K562 (cell line): ENCODE measurements around the gene METTL24. TPM values are rescaled to one million over a fixed set of nuclear protein-coding genes. Genes with fewer than 3 reads are reported as not detected.

Source experiments
- ATAC-seq: fragments of 200-7000 bp; cut with Tn5 transposase; 3 replicates; pipeline ENCODE4 v1.9.1; 2020; ENCODE audit warnings: moderate library complexity
- BruUV-seq: library from RNA; stranded (reverse); fragments of 400-500 nt; replicated peaks from 2 replicates; lab custom pipeline; 2021; lab: Mats Ljungman, UMichigan
- CTCF ChIA-PET: fragments of 300-600 bp; formaldehyde crosslinking; extraction: SDS; loops from one replicate; lab custom pipeline; 2021; ENCODE audit warnings: low intra/inter-chr PET ratio; lab: Yijun Ruan, JAX
- POLR2A ChIA-PET: fragments of 300-600, 350-650 bp; sonication (Branson Sonifier 250); formaldehyde crosslinking; extraction: SDS; loops from one replicate; lab custom pipeline; 2021; ENCODE audit warnings: antibody characterized with exemption, inconsistent platforms; lab: Yijun Ruan, JAX
- DNase-seq, 4 experiments: peaks; one replicate each; pipeline versions ENCODE4 v3.0.0 to v3.0.0-alpha.2; 2011 to 2018; ENCODE audit warnings: low spot score in 3 of 4, mixed read lengths in 3 of 4; ENCODE audit errors: extremely low read depth in 1 of 4
- FAIRE-seq: peaks from 2 replicates; lab custom pipeline; 2011; peaks lifted over from hg19 to GRCh38; lab: Jason Lieb, UNC
- H2AFZ ChIP-seq: 2 replicates; pipeline ENCODE4 v1.6.0; 2011; ENCODE audit warnings: low read depth, low read length, control low read depth, inconsistent platforms
- H3K27ac ChIP-seq: fragments of 200-600 bp; 3 replicates; pipeline ENCODE4 v1.8.0; 2011; ENCODE audit warnings: low read depth, mild to moderate bottlenecking, control low read depth, inconsistent platforms, low read length, moderate library complexity, mixed read lengths; ENCODE audit errors: extremely low read depth
- H3K27me3 ChIP-seq, 2 experiments: fragments of 300-600 bp in 1 of 2; 2 replicates in 1 of 2; 3 replicates in 1 of 2; pipeline versions ENCODE4 v1.6.0 to v1.8.0; 2011; ENCODE audit warnings: inconsistent platforms in 2 of 2, low read length in 2 of 2, mild to moderate bottlenecking in 1 of 2, mixed read lengths in 1 of 2, moderate library complexity in 1 of 2; ENCODE audit not compliant: control insufficient read depth in 2 of 2, insufficient read depth in 2 of 2
- H3K36me3 ChIP-seq: fragments of 300-600 bp; 3 replicates; pipeline ENCODE4 v1.8.0; 2011; ENCODE audit warnings: mild to moderate bottlenecking, low read length, inconsistent platforms; ENCODE audit not compliant: control insufficient read depth, insufficient read depth
- H3K4me1 ChIP-seq, 2 experiments: fragments of 200-600 bp in 1 of 2; replicated peaks in 1 of 2; 2 replicates in 1 of 2; 3 replicates in 1 of 2; pipeline versions ENCODE4 v1.5.1 to v1.8.0; 2011; ENCODE audit warnings: inconsistent platforms in 2 of 2, low read length in 2 of 2, mild to moderate bottlenecking in 1 of 2, mixed read lengths in 1 of 2, moderate library complexity in 1 of 2; ENCODE audit not compliant: control insufficient read depth in 2 of 2, insufficient read depth in 2 of 2
- H3K4me2 ChIP-seq: 2 replicates; pipeline ENCODE4 v1.6.1; 2011; ENCODE audit warnings: low read length, control low read depth, inconsistent platforms, mixed read lengths; ENCODE audit not compliant: insufficient read depth
- H3K4me3 ChIP-seq: fragments of 200-600 bp; sonication (generic), shearing (Covaris generic); 2 replicates; pipeline ENCODE4 v1.5.1; 2016; ENCODE audit warnings: control low read depth, inconsistent platforms
- H3K79me2 ChIP-seq: fragments of 200-600 bp; 3 replicates; pipeline ENCODE4 v1.8.0; 2011; ENCODE audit warnings: low read length, inconsistent platforms; ENCODE audit not compliant: control insufficient read depth, insufficient read depth
- H3K9ac ChIP-seq, 2 experiments: 2 replicates each; pipeline versions ENCODE4 v1.6.0 to v1.6.1; 2011; ENCODE audit warnings: low read depth in 2 of 2, low read length in 2 of 2, control low read depth in 1 of 2, inconsistent platforms in 1 of 2, mild to moderate bottlenecking in 1 of 2, mixed read lengths in 1 of 2; ENCODE audit not compliant: insufficient read depth in 1 of 2
- H3K9me1 ChIP-seq: one replicate; pipeline ENCODE4 v1.6.0; 2011; ENCODE audit warnings: inconsistent platforms, mild to moderate bottlenecking, low read length, moderate library complexity; ENCODE audit not compliant: control insufficient read depth, insufficient read depth
- H3K9me3 ChIP-seq: replicated peaks from 2 replicates; pipeline ENCODE4 v1.5.1; 2011; ENCODE audit warnings: low read depth, low read length, inconsistent platforms; ENCODE audit not compliant: control insufficient read depth, insufficient read depth
- H4K20me1 ChIP-seq: replicated peaks from 2 replicates; pipeline ENCODE4 v1.6.1; 2011; ENCODE audit warnings: low read length, inconsistent platforms, mixed read lengths; ENCODE audit not compliant: control insufficient read depth, insufficient read depth
- CBX5 ChIP-seq: IDR thresholded peaks from 2 replicates; pipeline ENCODE4 v1.6.1; 2014; ENCODE audit warnings: low read depth, borderline replicate concordance
- DACH1 ChIP-seq: fragments of 450-650 bp; IDR thresholded peaks from 2 replicates; pipeline ENCODE4 v1.6.1; 2018; ENCODE audit not compliant: partially characterized antibody
- MEF2D ChIP-seq: conservative IDR thresholded peaks from 2 replicates; pipeline ENCODE4 v1.6.1; 2016; ENCODE audit warnings: low read depth, missing genetic modification characterization, missing compliant biosample characterization
- MXI1 ChIP-seq: IDR thresholded peaks from 2 replicates; pipeline ENCODE4 v1.6.1; 2011; ENCODE audit warnings: low read depth, mild to moderate bottlenecking, improper control_type of control experiment, low read length
- NCOR1 ChIP-seq: fragments of 450-650 bp; IDR thresholded peaks from 2 replicates; pipeline ENCODE4 v1.6.1; 2016; ENCODE audit warnings: mild to moderate bottlenecking, moderate library complexity
- POLR2AphosphoS2 ChIP-seq: IDR thresholded peaks from 2 replicates; pipeline ENCODE4 v1.6.1; 2012; ENCODE audit warnings: low read length, improper control_type of control experiment
- TEAD4 ChIP-seq, 2 experiments: sonication (generic) in 1 of 2; formaldehyde crosslinking in 1 of 2; IDR thresholded peaks; 2 replicates each; pipeline versions ENCODE4 v1.6.1 to v1.8.0; 2012 to 2022; ENCODE audit warnings: borderline replicate concordance in 1 of 2, inconsistent platforms in 1 of 2, low read length in 1 of 2, mild to moderate bottlenecking in 1 of 2, missing genetic modification reagents in 1 of 2
- XRCC3 ChIP-seq: fragments of 450-650 bp; IDR thresholded peaks from 2 replicates; pipeline ENCODE4 v1.6.1; 2017; ENCODE audit warnings: mild to moderate bottlenecking, moderate library complexity
- ZNF696 ChIP-seq: fragments of 250-450 bp; sonication (Bioruptor Pico); conservative IDR thresholded peaks from 2 replicates; pipeline ENCODE4 v1.4.0; 2020; ENCODE audit warnings: mild to moderate bottlenecking, moderate library complexity
- WGBS: fragments of 100-300 bp; shearing (Covaris generic); methylation state at CpG from one replicate; pipeline ENCODE4 v1.1.6; 2016; ENCODE audit warnings: low coverage, mixed read lengths; ENCODE audit not compliant: insufficient coverage; ENCODE audit errors: missing lambda C conversion rate; 5-methylcytosine and 5-hydroxymethylcytosine counted together
- in situ Hi-C: fragments of 300-500 bp; cut with MboI; formaldehyde crosslinking; loops from 4 replicates; pipeline ENCODE4 v1.15.0; 2018; ENCODE audit warnings: inconsistent platforms, mixed read lengths
- intact Hi-C: fragments of 100-400 bp; cut with micrococcal nuclease; formaldehyde crosslinking; loops from 2 replicates; pipeline ENCODE4 v1.14.2; 2022
- polyA plus RNA-seq, 8 experiments: library from polyadenylated mRNA; depleted of rRNA in 4 of 8; stranded (reverse) in 5 of 8; unstranded in 3 of 8; fragments of >200 nt; fragmentation: Nextera tagmentation in 2 of 8; fragmentation: Illumina TruSeq in 1 of 8; extraction: Ambion mirVana in 2 of 8; extraction: Trizol in 1 of 8; gene quantifications; 2 replicates each; pipeline versions ENCODE4 v1.2.1 to v1.2.3, GENCODE V29; 2011 to 2014; ENCODE audit warnings: inconsistent platforms in 1 of 8, missing spikeins in 1 of 8
- total RNA-seq, 7 experiments: library from RNA; depleted of rRNA in 6 of 7; stranded (reverse); fragments of >200 nt in 6 of 7; fragmentation: Illumina TruSeq in 2 of 7; extraction: Trizol in 2 of 7; gene quantifications; 2 replicates each; pipeline versions ENCODE4 v1.2.1 to v1.2.3, GENCODE V29; 2011 to 2021; ENCODE audit warnings: low replicate concordance in 1 of 7
- TF ChIP-seq, protein P1 (sequence below): fragments of 450-650 bp; IDR thresholded peaks from 2 replicates; pipeline ENCODE4 v1.6.1; 2016; ENCODE audit warnings: low read depth

METTL24 gene
- total and polyA plus RNA-seq, 9 of the 15 experiments (the other 6 are each of a cell fraction or from before 2014, with no cell fraction given): not detected

DNA sequence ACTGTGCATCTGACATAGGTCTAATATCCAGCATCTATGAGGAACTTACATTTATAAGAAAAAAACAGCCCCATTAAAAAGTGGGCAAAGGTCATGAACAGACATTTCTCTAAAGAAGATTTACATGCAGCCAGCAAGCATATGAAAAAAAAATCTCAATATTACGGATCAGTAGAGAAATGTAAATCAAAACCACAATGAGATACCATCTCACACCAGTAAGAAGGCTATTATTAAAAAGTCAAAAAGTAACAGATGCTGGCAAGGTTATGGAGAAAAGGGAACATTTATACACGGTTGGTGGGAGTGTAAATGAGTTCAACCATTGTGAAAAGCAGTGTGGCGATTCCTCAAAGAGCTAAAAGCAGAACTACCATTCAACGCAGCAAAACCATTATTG is 13.1 kb downstream of the METTL24 start:
- ChIA-PET CTCF (no interaction called here), POLR2A (no interaction called here)
- peaks cover 3 to 11% of the 10 kb centered on the region in 2 experiments; a peak in 4 of 5 replicates for H3K27me3 ChIP-seq
- 0% methylated on average over 4 of the region's 4 CpGs for WGBS
- intact Hi-C loops (no loop called here), in situ Hi-C loops (no loop called here)
- H3K4me2 ChIP-seq: no peak overlapping the region
- no peak overlapping the region for H2AFZ ChIP-seq
- ATAC-seq (no peak), FAIRE-seq (no peak), DNase-seq (no peak)
- no peaks in the 10 kb centered on the region for H3K4me1 ChIP-seq
- no peak overlapping the region for H3K4me3 ChIP-seq
- H3K27ac ChIP-seq: no peak overlapping the region
- no peaks in the 10 kb centered on the region for H4K20me1 ChIP-seq
- H3K79me2 ChIP-seq: no peaks in the 10 kb centered on the region
- no TSS peak for BruUV-seq
- H3K36me3 ChIP-seq: no peaks in the 10 kb centered on the region
- no peaks in the 10 kb centered on the region for H3K9me1 ChIP-seq
- no peaks in the 10 kb centered on the region for H3K9me3 ChIP-seq
- no peak overlapping the region for H3K9ac ChIP-seq
- TF ChIP-seq XRCC3: no peak
- TF ChIP-seq POLR2AphosphoS2: no peak
- TF ChIP-seq MXI1: no peak
- TF ChIP-seq TEAD4 (IDR thresholded peaks at IDR 0.05; ENCODE audit: low read length): no peak
- no peak for TF ChIP-seq TEAD4 (CRISPR knock-in tag; IDR thresholded peaks at IDR 0.05; ENCODE audit: borderline replicate concordance)

DNA sequence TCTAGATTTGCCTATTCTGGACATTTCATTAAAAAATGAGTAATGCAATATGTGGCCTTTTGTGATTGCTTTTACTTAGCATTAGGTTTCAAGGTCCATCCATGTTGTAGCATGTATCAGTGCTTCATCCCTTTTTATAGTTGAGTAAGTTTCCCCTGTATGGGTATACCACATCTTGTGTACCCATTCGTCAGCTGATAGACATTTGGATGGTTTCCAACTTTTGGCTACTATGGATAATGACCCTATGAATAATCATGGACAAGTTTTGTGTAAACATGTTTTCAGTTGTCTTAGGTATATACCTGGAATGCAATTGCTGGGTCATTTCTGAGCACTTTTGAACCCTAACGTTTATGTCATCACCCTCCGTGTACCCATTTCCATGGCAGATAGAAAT is 15.4 kb downstream of the METTL24 start:
- Histone ChIP-seq H3K9ac (no peak overlapping the region), H3K4me1 (no peaks in the 10 kb centered on the region), H3K36me3 (no peaks in the 10 kb centered on the region), H3K79me2 (no peaks in the 10 kb centered on the region), H3K27me3 (no peaks in the 10 kb centered on the region; a peak in 1 of 5 replicates), H3K4me3 (no peak overlapping the region), H4K20me1 (no peaks in the 10 kb centered on the region), H3K27ac (no peak overlapping the region), H3K9me1 (no peaks in the 10 kb centered on the region), H3K4me2 (no peak overlapping the region), H2AFZ (no peak overlapping the region), H3K9me3 (no peaks in the 10 kb centered on the region)
- 2% methylated on average over 3 of the region's 3 CpGs for WGBS
- intact Hi-C loops (no loop called here), in situ Hi-C loops (no loop called here)
- DNase-seq: no peak
- ChIA-PET POLR2A (no interaction called here), CTCF (no interaction called here)
- no TSS peak for BruUV-seq
- no peak for FAIRE-seq
- ATAC-seq: no peak
- no peak for TF ChIP-seq CBX5
- TF ChIP-seq NCOR1: no peak
- no peak for TF ChIP-seq MEF2D (tag)
- TF ChIP-seq, protein P1, sequence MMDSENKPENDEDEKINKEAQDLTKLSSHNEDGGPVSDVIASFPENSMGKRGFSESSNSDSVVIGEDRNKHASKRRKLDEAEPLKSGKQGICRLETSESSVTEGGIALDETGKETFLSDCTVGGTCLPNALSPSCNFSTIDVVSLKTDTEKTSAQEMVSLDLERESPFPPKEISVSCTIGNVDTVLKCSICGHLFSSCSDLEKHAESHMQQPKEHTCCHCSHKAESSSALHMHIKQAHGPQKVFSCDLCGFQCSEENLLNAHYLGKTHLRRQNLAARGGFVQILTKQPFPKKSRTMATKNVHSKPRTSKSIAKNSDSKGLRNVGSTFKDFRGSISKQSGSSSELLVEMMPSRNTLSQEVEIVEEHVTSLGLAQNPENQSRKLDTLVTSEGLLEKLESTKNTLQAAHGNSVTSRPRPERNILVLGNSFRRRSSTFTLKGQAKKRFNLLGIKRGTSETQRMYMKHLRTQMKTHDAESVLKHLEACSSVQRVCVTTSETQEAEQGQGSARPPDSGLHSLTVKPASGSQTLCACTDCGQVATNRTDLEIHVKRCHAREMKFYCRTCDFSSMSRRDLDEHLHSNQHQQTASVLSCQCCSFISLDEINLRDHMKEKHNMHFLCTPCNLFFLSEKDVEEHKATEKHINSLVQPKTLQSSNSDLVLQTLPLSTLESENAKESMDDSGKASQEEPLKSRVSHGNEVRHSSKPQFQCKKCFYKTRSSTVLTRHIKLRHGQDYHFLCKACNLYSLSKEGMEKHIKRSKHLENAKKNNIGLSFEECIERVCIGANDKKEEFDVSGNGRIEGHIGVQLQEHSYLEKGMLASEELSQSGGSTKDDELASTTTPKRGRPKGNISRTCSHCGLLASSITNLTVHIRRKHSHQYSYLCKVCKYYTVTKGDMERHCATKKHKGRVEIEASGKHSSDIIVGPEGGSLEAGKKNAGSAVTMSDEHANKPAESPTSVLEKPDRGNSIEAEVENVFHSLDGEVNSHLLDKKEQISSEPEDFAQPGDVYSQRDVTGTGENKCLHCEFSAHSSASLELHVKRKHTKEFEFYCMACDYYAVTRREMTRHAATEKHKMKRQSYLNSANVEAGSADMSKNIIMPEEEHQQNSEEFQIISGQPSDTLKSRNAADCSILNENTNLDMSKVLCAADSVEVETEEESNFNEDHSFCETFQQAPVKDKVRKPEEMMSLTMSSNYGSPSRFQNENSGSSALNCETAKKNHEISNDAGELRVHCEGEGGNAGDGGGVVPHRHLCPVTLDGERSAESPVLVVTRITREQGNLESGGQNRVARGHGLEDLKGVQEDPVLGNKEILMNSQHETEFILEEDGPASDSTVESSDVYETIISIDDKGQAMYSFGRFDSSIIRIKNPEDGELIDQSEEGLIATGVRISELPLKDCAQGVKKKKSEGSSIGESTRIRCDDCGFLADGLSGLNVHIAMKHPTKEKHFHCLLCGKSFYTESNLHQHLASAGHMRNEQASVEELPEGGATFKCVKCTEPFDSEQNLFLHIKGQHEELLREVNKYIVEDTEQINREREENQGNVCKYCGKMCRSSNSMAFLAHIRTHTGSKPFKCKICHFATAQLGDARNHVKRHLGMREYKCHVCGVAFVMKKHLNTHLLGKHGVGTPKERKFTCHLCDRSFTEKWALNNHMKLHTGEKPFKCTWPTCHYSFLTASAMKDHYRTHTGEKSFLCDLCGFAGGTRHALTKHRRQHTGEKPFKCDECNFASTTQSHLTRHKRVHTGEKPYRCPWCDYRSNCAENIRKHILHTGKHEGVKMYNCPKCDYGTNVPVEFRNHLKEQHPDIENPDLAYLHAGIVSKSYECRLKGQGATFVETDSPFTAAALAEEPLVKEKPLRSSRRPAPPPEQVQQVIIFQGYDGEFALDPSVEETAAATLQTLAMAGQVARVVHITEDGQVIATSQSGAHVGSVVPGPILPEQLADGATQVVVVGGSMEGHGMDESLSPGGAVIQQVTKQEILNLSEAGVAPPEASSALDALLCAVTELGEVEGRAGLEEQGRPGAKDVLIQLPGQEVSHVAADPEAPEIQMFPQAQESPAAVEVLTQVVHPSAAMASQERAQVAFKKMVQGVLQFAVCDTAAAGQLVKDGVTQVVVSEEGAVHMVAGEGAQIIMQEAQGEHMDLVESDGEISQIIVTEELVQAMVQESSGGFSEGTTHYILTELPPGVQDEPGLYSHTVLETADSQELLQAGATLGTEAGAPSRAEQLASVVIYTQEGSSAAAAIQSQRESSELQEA: no peak
- no peak for TF ChIP-seq DACH1
- no peak for TF ChIP-seq ZNF696 (CRISPR knock-in tag)
